Stimulated activated CD4-positive, alpha-beta T cell treated with anti-CD3 and anti-CD28 coated beads, Interleukin-1b, Interleukin-23, amount 100 ng/mL, for 4 hours (primary cell): ENCODE data around the gene IFT81.
"Not testable (repeated sequence)": the region's sequence is repeated elsewhere in the genome, so short reads cannot be mapped to it uniquely, and the experiment has no call there.

Experiments
- DNase-seq, 2 donors: peaks; one replicate each; pipeline ENCODE4 v3.0.0-alpha.2; 2020; ENCODE audit warnings: low read depth in 2 of 2

The IFT81 gene

DNA sequence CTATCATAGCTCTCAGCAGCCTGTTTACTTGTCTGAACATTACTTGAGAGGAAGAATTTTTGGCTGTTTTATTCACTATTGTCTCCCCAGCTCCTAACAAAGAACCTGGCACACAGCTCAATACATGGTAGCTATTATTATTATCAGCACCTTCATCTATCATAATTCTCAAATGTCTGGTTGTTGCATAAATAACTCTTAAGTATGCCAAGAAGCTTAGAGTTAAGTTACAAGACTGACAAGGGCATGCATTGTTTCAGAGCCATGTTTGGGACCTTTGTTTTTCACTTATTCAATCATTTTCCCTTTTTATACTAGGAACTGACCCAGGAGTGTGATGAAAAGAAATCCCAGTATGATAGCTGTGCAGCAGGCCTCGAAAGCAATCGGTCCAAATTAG lies 79.4 kb downstream of the IFT81 start:
- DNase-seq, result no peak

DNA sequence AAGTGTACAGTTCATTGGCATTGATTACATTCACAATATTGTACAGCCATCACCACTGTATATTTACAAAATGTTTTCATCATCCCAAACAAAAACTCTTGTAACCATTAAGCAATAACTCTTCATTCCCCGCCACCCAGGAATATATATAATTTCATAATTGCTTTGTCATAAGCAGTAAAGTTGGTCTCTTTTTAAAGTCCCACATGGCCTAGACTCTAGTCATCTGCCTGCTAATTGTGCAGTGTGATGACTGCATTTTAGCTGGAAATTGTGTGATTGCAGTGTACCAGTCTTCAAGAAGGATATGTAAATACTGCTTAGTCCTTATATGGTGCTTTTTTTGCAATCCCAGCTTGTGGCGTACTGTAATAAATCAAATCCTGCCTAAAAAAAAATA lies 81.8 kb downstream of the IFT81 start:
- no peak for DNase-seq

DNA sequence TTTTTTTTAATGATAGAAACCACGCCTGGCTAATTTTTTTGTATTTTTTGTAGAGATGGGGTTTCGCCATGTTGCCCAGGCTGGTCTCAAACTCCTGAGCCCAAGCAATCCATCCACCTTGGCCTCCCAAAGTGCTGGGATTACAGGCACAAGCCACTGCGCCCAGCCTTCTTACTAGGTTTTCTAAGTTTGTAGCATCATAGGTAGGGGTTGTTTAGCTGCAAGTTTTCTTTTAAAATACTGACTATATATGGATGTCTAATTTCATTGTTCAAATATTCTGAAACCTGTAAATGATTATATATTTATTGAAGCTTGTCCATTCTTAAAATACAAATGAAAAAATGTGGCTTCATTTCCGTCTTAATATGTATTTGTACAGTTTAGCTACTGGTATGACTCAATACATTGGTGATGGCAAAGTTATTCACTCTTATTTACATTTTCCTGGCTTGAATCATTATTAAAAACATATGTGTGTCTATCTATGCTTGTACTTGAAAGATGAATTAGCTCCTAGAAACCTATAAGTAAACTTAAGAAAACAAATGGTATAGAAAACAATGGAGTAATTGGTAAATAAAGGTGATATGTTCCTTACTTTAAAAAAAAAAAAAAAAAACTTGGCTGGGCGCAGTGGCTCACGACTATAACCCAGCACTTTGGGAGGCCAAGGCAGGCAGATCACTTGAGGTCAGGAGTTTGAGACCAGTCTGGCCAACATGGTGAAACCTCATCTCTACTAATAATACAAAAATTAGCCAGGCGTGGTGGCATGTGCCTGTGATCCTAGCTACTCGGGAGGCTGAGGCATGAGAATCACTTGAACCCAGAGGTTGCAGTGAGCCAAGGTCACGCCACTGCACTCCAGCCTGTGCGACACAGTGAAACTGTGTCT lies 87.7 kb downstream of the IFT81 start:
- not testable (repeated sequence) for DNase-seq

DNA sequence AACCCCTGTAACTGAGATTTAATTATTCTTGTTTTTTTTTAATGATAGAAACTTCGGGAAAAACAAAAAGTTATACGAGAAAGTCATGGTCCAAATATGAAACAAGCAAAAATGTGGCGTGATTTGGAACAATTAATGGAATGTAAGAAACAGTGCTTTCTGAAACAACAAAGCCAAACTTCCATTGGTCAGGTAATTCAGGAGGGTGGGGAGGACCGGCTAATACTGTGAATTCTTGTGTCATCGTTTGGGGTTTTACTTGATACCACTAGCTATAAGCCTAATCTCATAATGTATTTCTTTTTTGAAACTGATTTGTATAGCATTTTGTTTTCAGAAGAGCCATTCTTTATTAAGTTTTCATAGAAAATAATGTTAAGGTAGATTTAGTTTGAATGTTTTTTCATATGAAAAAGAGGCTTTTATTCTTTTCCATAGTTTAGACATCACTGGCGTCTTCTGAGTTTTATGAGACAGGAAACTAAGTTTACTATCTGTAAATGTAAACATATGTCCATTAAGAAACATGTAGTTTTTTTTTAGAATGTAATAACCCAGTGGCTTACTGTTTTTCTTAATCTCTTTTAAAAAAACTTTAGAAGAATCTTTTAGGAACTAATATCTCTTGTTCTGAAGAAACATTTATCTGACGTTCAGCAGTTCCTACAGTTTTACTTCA lies 94.0 kb downstream of the IFT81 start:
- no peak for DNase-seq

DNA sequence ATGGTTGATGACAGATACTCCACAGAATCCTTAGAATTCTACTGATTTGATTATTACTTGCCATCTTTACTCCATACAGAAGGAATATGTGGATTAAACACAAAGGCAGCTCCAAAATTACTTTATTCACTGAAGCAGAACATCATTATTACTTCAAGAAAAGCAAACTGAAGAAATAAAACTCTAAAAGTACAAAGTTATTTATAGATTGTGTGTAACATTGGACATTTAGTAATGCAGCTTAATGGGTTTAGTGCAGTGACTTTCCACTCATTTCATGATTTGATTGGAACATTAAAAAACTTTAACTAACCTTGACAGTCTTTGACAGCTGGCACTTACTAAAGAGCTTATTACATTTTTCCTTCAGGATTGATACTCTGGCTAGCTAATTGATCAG lies 97.9 kb downstream of the IFT81 start:
- DNase-seq, result no peak

DNA sequence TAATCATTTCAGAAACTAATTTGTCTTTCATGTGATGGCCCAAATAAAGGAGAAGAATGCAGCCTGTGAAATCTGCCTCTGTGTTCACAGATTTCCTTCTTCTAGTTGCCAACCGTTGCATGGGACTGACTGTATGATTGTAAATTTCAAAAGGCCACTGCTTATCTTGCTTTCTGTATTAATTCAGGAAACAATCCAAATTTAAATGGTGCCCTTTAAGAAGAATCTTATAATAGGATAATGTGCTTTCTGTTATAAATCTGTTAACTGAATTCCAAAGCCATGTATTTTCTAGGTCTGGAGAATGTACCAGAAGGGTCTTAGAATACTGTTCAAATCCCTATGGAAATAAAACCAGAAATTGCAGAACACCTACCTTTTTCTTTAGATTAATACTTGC lies 98.3 kb downstream of the IFT81 start:
- DNase-seq, result no peak

DNA sequence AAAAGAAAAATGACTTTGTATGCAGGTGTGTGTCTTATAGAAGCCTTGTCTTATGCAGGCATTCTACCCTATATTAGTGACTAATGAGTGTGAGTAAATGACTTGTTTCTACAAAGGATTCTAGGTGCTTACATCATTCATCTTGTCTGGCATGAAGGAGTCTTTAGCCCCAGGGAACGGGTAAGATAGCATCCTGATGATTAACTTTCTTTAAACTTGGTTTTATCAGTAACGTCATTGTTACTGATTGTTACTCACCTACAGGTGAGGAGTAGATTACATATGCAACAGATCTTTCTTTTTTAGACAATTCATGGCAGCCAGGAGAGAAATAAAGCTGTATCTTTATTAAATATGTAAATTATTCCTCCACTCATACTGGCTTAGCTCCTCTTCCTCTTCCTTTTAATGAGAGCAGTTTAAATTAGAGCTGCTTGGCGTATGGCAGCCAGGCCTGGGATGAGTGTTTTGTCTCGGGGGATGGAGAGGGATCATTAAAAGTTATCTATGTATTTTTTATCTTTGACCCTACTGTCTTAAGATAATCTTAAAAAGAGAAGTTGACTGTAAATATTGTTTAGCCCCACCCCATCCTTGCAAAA lies 99.7 kb downstream of the IFT81 start:
- DNase-seq, result no peak

DNA sequence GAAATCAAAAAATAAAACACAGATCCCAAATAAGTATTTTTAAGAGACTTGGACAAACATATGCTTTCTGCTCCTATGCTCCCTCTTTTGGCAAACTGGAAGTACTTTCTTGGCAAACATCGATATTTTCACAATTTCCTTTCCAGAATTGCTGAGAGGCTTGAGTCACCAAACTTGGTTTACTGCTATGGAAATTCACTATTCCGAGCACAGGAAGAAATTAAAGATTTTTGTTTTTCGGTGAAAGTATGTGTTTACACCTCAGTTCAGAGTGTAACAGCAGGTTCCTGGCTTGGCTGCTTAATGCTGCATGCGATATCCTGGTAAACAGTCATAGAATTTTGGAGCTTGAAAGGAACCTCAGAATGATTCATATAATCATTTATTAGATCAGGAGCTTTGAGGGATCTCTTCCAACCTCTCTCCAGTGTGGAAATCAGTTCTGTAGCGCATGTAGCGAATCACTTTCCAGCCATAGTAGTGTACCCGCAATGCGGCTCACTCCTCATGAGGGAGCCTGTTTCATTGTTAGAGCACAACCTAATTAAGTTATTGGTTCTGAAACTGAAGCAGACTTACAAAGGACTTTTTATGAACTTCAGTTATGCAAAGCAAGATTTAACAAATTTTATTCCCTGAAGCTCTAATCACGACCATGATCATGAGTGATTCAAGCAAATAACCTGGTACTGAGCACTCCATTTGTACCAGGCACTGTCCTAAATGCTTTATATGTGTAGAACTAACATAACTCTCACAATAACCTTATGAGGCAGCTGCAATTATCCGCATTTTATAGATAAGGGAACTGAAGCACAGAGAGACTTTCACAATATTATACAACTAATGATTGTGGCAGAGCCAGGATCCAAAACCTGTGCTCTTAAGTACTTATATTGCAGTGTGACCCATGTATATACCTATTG lies 100.5 kb downstream of the IFT81 start:
- no peak for DNase-seq

DNA sequence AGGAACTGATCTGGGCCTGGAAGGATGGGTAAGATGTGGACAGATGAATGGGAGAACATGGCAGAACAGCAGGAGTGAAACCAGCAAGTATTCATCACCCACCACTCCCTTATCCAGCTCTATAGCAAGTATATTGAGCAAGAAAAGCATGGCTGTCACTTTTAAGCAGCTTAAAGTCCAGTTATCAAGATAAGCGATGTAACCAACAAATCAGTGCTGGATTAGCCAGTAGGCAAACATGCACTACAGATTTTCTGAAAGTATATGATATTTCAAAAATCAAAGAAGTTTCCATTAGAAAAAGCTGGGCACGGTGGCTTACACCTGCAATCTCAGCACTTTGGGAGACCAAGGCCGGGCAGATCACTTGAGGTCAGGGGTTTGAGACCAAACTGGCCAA lies 103.0 kb downstream of the IFT81 start:
- DNase-seq, result no peak

DNA sequence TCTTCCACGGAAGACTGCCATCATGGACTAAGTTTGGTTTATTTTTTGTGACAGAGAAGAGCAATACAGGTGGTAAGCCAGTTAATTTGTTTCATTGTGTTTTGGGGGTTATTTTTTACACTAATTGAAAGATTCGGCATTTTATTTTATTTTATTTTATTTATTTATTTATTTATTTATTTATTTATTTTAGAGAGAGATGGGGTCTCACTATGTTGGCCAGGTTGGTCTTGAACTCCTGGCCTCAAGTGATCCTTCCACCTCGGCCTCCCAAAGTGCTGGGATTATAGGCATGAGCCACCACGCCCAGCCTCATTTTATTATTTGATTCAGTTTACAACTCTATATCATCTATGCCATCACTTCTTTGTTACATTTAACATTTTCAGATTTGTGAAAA lies 104.2 kb downstream of the IFT81 start:
- not testable (repeated sequence) for DNase-seq

DNA sequence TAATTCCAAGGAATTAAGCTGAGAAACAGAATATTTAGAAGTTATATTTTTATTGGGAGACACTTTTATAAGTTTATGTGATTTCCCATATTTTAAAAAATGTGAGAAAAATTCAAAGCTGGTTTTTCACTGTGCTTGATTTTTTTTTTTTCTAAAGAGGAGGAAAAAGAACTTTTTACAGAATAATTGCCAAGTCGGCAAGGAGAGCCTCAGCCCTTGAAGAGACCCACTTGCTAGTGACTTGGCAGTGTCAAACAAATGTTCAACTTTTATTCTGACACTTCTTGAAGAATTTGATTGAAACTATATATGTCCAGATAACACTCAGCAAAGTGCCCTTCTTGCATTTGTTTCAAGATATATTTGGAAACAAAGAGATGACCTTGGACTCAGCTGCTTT lies 104.6 kb downstream of the IFT81 start:
- DNase-seq, result no peak

DNA sequence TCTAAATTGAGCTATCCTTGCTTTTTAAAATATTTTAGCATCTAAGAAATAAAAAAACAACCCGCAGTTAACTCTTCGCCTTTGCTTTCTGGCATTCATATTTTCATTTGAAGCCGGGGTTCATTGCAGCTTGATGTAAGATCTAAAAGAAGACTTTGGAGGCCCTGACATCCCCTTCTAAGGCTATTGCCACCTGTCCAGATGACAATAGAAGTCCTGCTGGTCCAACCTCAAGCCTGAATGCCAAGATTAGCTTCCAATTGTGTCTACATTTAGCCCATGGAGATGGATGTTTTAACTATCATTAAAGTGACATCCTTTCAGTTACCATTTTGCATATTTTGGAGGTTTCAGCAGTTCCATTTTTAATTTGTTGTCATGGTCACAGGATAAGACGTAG lies 105.3 kb downstream of the IFT81 start:
- no peak for DNase-seq

DNA sequence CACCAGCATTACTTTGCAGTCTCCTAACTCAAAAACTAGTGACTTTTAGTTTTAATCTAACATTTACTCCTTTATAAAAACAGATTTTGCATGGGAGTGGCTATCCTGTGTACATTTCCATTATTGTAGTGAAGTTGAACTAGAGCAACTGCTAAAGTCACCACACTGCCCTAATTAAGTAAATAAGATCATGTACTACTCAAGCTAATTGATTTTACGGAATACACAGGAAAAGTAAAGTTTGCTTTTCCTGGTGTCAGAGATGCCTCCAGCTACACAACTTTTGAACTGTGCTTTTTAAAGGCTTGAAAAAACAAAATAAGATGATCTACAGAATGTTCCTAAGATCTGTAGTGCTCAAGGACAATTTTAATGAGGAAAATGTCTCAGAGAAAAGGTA lies 106.5 kb downstream of the IFT81 start:
- DNase-seq, result no peak

DNA sequence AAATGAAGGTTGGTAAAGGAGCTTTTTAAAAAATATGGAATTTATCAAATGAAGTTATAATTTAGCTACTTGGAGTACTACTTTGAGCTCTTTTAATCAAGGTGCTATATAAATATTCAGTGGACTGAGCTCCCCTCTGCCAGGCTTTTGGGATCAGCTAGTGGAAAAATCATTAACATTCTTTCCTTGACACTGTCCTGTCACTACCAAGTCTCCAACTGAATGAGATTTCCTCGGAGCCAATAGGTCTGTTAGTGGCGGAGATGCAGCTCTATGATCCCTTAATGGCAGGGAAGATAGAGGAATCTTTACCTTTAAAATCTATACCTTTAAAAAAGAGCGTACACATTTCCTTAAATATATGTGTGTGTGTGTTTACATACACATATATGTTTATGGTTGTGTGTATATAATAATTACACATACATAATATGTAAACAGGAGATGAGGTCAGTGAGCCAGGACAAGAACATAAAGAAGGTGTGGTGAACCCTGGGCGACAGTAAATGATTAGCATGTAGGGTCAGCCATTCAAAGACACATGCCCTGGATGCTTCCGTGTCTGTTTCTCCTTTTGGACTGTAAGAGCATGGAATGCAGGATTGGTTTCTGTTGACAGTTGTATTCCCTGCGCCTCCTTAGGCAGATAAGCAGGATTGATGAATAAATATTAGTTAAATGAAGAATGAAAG lies 109.2 kb downstream of the IFT81 start:
- DNase-seq, result no peak

DNA sequence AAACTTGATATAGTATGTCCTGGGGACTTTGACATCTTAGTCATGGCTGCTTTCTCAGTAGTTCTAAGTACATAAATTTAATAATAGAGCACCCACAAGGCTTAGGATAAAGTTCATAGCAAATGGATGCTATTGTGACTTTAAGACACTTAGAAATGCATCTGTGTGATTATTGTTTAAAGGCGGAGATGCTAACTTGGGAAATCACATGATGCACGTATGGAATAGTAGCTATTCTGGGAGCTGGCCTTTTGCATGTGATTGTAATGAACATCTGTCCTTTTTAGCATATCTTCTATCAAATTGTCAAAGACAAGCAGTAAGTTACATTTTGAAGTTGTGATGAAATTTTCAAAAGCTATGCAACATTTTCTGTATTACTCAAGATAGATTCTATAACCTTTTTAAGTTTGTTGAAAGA lies 110.2 kb downstream of the IFT81 start:
- DNase-seq, result no peak

DNA sequence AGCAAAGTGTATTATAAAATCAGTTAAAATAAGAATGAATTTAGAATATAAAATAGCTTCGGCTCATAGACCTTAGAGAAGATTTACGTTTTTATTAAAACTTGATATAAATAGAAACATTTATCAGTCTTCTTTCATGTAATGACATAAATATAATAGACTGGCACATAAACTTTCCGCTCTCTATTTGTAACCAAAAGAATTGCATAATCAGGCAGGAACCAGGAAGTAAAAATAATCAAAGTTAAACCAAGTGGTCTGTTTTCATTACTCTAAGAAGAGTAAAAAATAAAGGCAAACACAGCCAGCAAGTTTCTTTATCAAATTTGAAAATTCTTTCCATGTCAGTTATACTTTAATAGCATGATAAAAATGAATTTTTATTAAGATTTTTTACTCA lies 110.6 kb downstream of the IFT81 start:
- DNase-seq, result no peak

DNA sequence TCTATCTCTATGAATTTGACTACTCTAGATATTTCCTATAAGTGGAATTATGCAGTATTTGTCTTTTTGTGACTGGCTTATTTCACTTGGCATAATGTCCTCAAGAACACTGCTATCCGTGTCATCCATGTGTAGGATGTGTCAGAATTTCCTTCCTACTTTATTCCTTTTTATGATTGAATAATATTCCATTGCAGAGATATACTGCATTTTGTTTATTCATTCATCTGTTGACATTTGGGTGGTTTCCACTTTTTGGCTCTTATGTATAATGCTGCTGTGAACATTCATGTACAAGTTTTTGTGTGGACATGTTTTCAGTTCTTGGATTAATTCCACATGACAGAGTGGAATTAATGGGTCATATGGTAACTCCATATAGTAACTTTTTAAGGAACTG lies 111.2 kb downstream of the IFT81 start:
- DNase-seq, result no peak

DNA sequence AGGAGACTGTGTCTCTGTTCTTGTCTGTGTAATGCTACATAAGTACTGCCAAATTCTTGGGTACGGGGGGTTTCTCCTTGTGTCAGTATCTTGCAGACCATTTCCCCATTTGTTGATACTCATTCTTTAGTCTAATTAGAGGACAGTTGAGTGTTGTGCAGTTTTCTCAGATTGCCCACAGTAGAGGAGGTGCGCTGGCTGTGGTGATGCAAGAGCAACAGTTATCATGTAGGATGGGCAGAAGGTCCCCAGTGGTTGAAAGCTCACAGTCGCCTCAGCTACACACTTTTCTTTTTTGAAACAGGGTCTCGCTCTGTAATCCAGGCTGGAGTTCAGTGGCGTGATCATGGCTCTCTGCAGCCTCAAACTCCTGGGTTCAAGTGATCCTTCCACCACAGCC lies 119.1 kb downstream of the IFT81 start:
- DNase-seq, result no peak

DNA sequence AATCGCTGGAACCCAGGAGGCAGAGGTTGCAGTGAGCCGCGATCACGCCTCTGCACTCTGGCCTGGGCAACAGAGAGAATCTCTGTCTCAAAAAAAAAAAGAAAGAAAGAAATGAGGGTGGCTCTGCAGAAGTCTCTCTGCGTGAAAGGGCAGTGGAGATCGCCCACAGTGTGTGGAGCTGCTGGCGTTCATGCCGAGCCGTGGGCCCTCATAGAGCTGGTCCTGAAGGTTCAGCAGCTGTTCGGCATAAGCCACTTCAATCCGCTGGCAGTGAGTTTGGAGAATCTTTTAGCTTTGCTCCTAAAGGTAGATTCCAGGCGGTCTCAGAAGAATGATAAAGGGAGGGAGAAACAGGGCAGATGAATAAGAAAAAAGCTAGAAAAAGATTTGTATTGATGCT lies 120.2 kb downstream of the IFT81 start:
- no peak for DNase-seq

DNA sequence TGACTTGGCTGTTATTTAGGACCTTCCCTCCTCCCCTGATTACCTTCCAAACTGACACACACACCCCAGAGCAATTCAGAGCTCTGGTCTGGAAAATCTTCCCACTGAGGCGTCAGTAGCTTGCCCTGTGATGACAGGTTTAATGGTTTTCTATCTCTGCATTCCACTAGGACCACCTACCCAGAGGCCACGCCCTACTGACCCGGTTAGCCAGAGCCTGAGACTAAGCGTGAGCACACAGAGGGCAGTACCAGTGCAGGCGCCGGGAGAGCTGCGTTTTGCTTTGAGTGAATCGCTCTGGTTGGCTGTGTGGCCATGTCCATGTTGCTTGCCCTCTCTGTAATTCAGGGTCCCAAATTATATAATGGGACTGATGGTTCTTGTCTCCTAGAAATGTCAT lies 120.7 kb downstream of the IFT81 start:
- DNase-seq, result no peak

DNA sequence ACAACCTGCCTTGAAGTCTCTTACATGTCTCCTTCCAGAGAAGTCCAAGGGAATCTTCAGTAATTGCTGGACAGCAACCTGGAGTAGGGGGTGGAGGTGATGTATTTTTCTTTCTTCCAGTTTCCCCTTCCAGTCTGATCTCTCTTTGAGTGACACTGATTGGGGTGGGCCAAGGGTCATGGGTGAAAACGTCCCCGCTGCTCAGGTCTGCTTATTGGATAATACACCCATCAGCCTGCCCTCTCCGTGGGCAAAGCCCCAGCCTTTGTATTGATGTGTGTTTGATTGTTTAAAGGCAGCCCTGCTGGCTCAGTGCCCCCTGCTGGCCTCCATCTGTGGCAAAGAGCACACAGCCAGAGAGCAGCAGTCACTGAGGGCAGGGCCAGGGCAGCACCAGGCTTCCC lies 121.2 kb downstream of the IFT81 start:
- DNase-seq, result peak; percentile 37 to 44
